A549 treated with dexamethasone at 1 μM for 4 hours (cell line): Measurements from ENCODE around the gene URB2. TPM values are rescaled to one million over a fixed set of nuclear protein-coding genes. Genes with fewer than 3 reads are reported as not detected.

ENCODE experiments used
- total RNA-seq: library from RNA; stranded (reverse); fragments of 200-300 nt; extraction: Qiagen RNA extraction; gene quantifications from 5 replicates; pipeline ENCODE4 v1.2.3, GENCODE V29; 2022

The URB2 gene
- 12.4 to 16.5 TPM (median 14.7 TPM) in 5 replicates for total RNA-seq

GRCh38 chr1:229625915-229626831 is at the start of gene URB2, which contains the start of gene TAF5L:
TSS of gene URB2 (plus strand) at chr1:229626247. CDS start at chr1:229627634, 1,387 bp downstream.
TSS of gene TAF5L (minus strand) at chr1:229626122. CDS start at chr1:229614482, 11,640 bp downstream.

Other genes with a start within 250 kb of the URB2 start
- 0.09 to 0.17 TPM (median 0.10 TPM) in 3 of 5 replicates, not detected in the others for gene ACTA1, start 192.2 kb upstream of the URB2 start, total RNA-seq
- 16.0 to 23.2 TPM (median 22.8 TPM) in 5 replicates for gene NUP133, start 117.9 kb upstream of the URB2 start, total RNA-seq
- 15.3 to 19.9 TPM (median 18.6 TPM) in 5 replicates for gene ABCB10, start 67.5 kb upstream of the URB2 start, total RNA-seq
- 22.5 to 25.6 TPM (median 24.3 TPM) in 5 replicates for gene TAF5L, start 125 bp upstream of the URB2 start, total RNA-seq